Measurements from ENCODE around the gene CHCHD10. TPM values are rescaled to one million over a fixed set of nuclear protein-coding genes. Genes with fewer than 3 reads are reported as not detected.

The CHCHD10 gene
- total RNA-seq, 1 experiment from 2014 or later = 178 TPM

DNA sequence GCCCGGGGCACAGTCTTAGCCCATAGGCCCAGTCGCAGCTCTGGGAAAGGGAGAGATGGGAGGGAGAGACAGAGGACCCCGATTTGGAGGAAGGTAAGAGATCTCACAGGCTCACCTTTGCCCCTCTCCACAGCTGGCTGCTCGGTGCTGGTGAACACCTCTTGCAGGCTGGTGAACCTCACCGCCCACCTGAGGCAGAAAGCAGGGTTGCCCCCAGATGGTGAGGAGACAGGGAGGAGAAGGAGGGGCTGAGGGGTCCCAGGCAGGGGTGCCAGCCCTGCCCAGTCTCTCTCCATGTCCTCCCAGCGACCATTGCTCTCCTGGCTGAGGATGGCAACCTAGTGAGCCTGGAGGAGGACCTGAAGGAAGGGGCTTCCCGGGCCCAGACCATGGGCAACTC, 3.8 kb downstream of the CHCHD10 start:
- Mint-ChIP-seq H3K4me3 (ENCODE audit: unreplicated experiment) (no peak overlapping the region), H3K9me3 (ENCODE audit: unreplicated experiment) (no peaks in the 10 kb centered on the region), H3K4me1 (ENCODE audit: low read depth, unreplicated experiment) (no peaks in the 10 kb centered on the region), H3K27me3 (ENCODE audit: insufficient read depth, unreplicated experiment) (no peaks in the 10 kb centered on the region), H3K27ac (ENCODE audit: unreplicated experiment) (no peak overlapping the region), H3K36me3 (ENCODE audit: insufficient read depth, unreplicated experiment) (peaks cover 11% of the 10 kb centered on the region)
- no peak for DNase-seq
- H3K9me3 ChIP-seq = no peaks in the 10 kb centered on the region
- CTCF ChIA-PET = no interaction called here
- POLR2A ChIA-PET = no interaction called here
- H3K36me3 ChIP-seq (ENCODE audit: control insufficient read depth, insufficient read depth, low read length) = peaks cover 1% of the 10 kb centered on the region
- no TSS peak for BruUV-seq (replicated peaks)
- H3K4me1 ChIP-seq = peaks cover 7% of the 10 kb centered on the region
- intact Hi-C loops (cut with micrococcal nuclease; ENCODE audit: unreplicated experiment) = no loop called here
- TF ChIP-seq, protein P1, sequence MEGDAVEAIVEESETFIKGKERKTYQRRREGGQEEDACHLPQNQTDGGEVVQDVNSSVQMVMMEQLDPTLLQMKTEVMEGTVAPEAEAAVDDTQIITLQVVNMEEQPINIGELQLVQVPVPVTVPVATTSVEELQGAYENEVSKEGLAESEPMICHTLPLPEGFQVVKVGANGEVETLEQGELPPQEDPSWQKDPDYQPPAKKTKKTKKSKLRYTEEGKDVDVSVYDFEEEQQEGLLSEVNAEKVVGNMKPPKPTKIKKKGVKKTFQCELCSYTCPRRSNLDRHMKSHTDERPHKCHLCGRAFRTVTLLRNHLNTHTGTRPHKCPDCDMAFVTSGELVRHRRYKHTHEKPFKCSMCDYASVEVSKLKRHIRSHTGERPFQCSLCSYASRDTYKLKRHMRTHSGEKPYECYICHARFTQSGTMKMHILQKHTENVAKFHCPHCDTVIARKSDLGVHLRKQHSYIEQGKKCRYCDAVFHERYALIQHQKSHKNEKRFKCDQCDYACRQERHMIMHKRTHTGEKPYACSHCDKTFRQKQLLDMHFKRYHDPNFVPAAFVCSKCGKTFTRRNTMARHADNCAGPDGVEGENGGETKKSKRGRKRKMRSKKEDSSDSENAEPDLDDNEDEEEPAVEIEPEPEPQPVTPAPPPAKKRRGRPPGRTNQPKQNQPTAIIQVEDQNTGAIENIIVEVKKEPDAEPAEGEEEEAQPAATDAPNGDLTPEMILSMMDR (IDR thresholded peaks at IDR 0.05; ENCODE audit: insufficient read depth in 1 of 2, low read depth in 1 of 2, low read length in 1 of 2, severe bottlenecking in 1 of 2, unreplicated experiment in 1 of 2) = no peak
- no peaks in the 10 kb centered on the region for H3K27me3 ChIP-seq (replicated peaks; ENCODE audit: control insufficient read depth, insufficient read depth, low read length)
- H3K4me3 ChIP-seq (ENCODE audit: low read depth, low read length) = no peak overlapping the region

DNA sequence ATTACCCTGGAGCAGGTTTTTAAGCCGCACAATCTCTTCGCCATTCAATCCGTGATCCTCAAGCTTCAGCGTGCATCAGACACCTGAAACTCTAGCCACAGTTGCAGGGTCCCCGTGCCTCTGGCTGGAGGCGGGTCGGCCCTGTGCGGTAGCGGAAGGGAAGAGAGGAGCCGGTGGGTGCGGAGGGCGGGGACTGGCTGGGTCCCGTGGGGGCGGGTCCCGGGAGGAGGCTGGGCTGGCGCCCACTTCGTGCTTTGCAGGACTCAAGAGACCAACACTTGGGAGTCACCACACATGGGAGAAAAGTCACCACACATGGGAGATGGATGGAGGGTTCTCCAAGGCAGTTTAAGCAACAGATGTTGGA, 4.2 kb downstream of the CHCHD10 start:
- CTCF ChIA-PET = no interaction called here
- peaks cover 11% of the 10 kb centered on the region for H3K36me3 Mint-ChIP-seq (ENCODE audit: insufficient read depth, unreplicated experiment)
- intact Hi-C loops (cut with micrococcal nuclease; ENCODE audit: unreplicated experiment) = no loop called here
- no peaks in the 10 kb centered on the region for H3K27me3 ChIP-seq (replicated peaks; ENCODE audit: control insufficient read depth, insufficient read depth, low read length)
- peaks cover 7% of the 10 kb centered on the region for H3K4me1 ChIP-seq
- peaks cover 1% of the 10 kb centered on the region for H3K36me3 ChIP-seq (ENCODE audit: control insufficient read depth, insufficient read depth, low read length)
- TF ChIP-seq, protein P1 (IDR thresholded peaks at IDR 0.05; ENCODE audit: insufficient read depth in 1 of 2, low read depth in 1 of 2, low read length in 1 of 2, severe bottlenecking in 1 of 2, unreplicated experiment in 1 of 2) = no peak
- no TSS peak for BruUV-seq (replicated peaks)
- H3K4me1 Mint-ChIP-seq (ENCODE audit: low read depth, unreplicated experiment) = no peaks in the 10 kb centered on the region
- no peak overlapping the region for H3K4me3 Mint-ChIP-seq (ENCODE audit: unreplicated experiment)
- no peak overlapping the region for H3K27ac Mint-ChIP-seq (ENCODE audit: unreplicated experiment)
- H3K9me3 ChIP-seq = no peaks in the 10 kb centered on the region
- H3K4me3 ChIP-seq (ENCODE audit: low read depth, low read length) = no peak overlapping the region
- DNase-seq = no peak
- POLR2A ChIA-PET = interaction anchor here (0.5 kb wide), 1 partner anchor 152 kb away, joined by 4 read pairs; no protein-coding TSS in a partner anchor
- no peaks in the 10 kb centered on the region for H3K9me3 Mint-ChIP-seq (ENCODE audit: unreplicated experiment)
- no peaks in the 10 kb centered on the region for H3K27me3 Mint-ChIP-seq (ENCODE audit: insufficient read depth, unreplicated experiment)

DNA sequence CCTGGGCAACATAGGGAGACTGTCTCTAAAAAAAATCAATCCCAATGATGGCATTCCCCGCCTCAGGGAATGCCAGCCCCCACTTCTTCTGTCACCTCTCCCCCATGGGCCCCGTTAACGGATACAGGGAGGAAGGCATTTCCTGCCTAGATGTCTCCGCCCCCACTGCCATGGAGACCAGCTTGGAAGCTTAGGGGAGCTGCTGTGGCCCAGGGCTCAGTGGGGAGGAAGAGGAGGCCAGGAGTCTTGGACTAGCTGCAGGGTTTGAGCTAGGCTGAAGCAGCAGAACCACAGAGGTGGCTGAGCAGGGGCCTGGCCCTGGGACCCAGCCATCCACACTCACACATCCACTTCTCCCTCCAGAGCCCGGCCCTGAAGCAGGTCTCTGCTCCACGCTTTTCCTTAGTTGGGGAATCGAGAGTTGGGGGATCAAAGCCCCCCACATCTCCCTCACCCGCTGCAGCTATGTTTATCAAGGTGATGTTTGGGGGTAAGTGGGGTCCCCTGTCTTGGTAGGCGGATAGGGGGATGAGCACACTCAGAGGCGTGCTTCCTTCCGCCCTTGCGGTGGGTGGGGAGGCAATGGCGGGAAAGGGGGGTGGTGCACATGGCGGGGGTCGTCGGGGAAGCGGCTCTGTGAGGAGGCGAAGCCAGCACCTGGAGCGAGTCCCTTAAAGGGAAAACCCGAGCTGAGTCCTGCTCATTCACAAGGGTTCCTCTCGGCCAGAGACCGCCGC, 4.8 kb downstream of the CHCHD10 start, which contains the start of gene C22orf15:
Gene C22orf15, plus strand, starts transcription at position 149 of the 737 bp plus-strand sequence. Its CDS starts 317 bp downstream, at position 466.
- H3K36me3 ChIP-seq (ENCODE audit: control insufficient read depth, insufficient read depth, low read length) = peaks cover 1% of the 10 kb centered on the region
- Mint-ChIP-seq H3K4me3 (ENCODE audit: unreplicated experiment) (no peak within 1 kb of the TSS), H3K4me1 (ENCODE audit: low read depth, unreplicated experiment) (no peaks in the 10 kb centered on the region), H3K27ac (ENCODE audit: unreplicated experiment) (no peak within 1 kb of the TSS), H3K27me3 (ENCODE audit: insufficient read depth, unreplicated experiment) (no peaks in the 10 kb centered on the region), H3K36me3 (ENCODE audit: insufficient read depth, unreplicated experiment) (peaks cover 11% of the 10 kb centered on the region), H3K9me3 (ENCODE audit: unreplicated experiment) (no peaks in the 10 kb centered on the region)
- intact Hi-C loops (cut with micrococcal nuclease; ENCODE audit: unreplicated experiment) = no loop called here
- BruUV-seq (replicated peaks) = no TSS peak
- H3K9me3 ChIP-seq = no peaks in the 10 kb centered on the region
- TF ChIP-seq, protein P1 (IDR thresholded peaks at IDR 0.05; ENCODE audit: insufficient read depth in 1 of 2, low read depth in 1 of 2, low read length in 1 of 2, severe bottlenecking in 1 of 2, unreplicated experiment in 1 of 2) = no peak
- no peak within 1 kb of the TSS for H3K4me3 ChIP-seq (ENCODE audit: low read depth, low read length)
- H3K27me3 ChIP-seq (replicated peaks; ENCODE audit: control insufficient read depth, insufficient read depth, low read length) = no peaks in the 10 kb centered on the region
- ChIA-PET POLR2A (interaction anchor here (0.5 to 0.6 kb wide), 2 partner anchors 12 to 151 kb away, joined by 3 to 4 read pairs; partner anchors contain the start of gene ZNF70), CTCF (no interaction called here)
- no peak for DNase-seq
- H3K4me1 ChIP-seq = peaks cover 7% of the 10 kb centered on the region

Measured in Caco-2 (cell line).